Panc1 (cell line): ENCODE data around the gene CFAP57. TPM values are rescaled to one million over a fixed set of nuclear protein-coding genes. Genes with fewer than 3 reads are reported as not detected.

ENCODE experiments used
- ATAC-seq: fragments of 200-7000 bp; cut with Tn5 transposase; 2 replicates; pipeline ENCODE4 v1.9.1; 2020; ENCODE audit warnings: mild to moderate bottlenecking, moderate library complexity
- BruUV-seq: library from RNA; stranded (reverse); fragments of 400-500 nt; replicated peaks from 2 replicates; lab custom pipeline; 2021; lab: Mats Ljungman, UMichigan
- CTCF ChIA-PET: fragments of 300-600 bp; sonication (Branson Sonifier 250); formaldehyde crosslinking; loops from one replicate; lab custom pipeline; 2022; ENCODE audit warnings: antibody characterized with exemption; lab: Charles Lee
- POLR2A ChIA-PET: fragments of 300-600 bp; sonication (Branson Sonifier 250); formaldehyde crosslinking; loops from one replicate; lab custom pipeline; 2022; ENCODE audit warnings: antibody characterized with exemption; lab: Charles Lee
- DNase-seq: peaks from one replicate; pipeline ENCODE4 v3.0.0-alpha.2; 2010; ENCODE audit warnings: low read depth, low spot score
- H3K27ac ChIP-seq: 2 replicates; pipeline ENCODE4 v1.5.1; 2011; ENCODE audit warnings: mild to moderate bottlenecking, low read length, inconsistent platforms
- H3K27me3 ChIP-seq: fragments of 200-500 bp; sonication (Bioruptor generic); 2 replicates; pipeline ENCODE4 v1.6.0; 2014; ENCODE audit warnings: low read length, inconsistent platforms; ENCODE audit not compliant: control insufficient read depth, insufficient read depth
- H3K36me3 ChIP-seq: fragments of 200-500 bp; sonication (Bioruptor generic); 2 replicates; pipeline ENCODE4 v1.5.1; 2014; ENCODE audit warnings: inconsistent platforms, mild to moderate bottlenecking, low read length, moderate library complexity; ENCODE audit not compliant: control insufficient read depth, insufficient read depth
- H3K4me1 ChIP-seq: 2 replicates; pipeline ENCODE4 v1.5.1; 2011; ENCODE audit warnings: inconsistent platforms, mild to moderate bottlenecking, low read length, moderate library complexity; ENCODE audit not compliant: control insufficient read depth, insufficient read depth
- H3K4me3 ChIP-seq, 2 experiments: 2 replicates each; pipeline ENCODE4 v1.5.1; 2011 to 2012; ENCODE audit warnings: low read depth in 2 of 2, low read length in 2 of 2, mild to moderate bottlenecking in 2 of 2, inconsistent platforms in 1 of 2, moderate library complexity in 1 of 2
- H3K9me3 ChIP-seq: fragments of 200-500 bp; sonication (Bioruptor generic); 2 replicates; pipeline ENCODE4 v1.5.1; 2014; ENCODE audit warnings: low read depth, mild to moderate bottlenecking, inconsistent platforms, low read length, moderate library complexity; ENCODE audit not compliant: control insufficient read depth, insufficient read depth
- CTCF ChIP-seq: fragments of 450-650 bp; IDR thresholded peaks from 2 replicates; pipeline ENCODE4 v1.5.1; 2017; ENCODE audit warnings: mild to moderate bottlenecking
- POLR2AphosphoS5 ChIP-seq: IDR thresholded peaks from 2 replicates; pipeline ENCODE4 v1.6.1; 2012; ENCODE audit warnings: mild to moderate bottlenecking, low read depth, low read length, moderate library complexity
- SIN3A ChIP-seq: IDR thresholded peaks from 2 replicates; pipeline ENCODE4 v1.6.1; 2012; ENCODE audit warnings: low read depth, mild to moderate bottlenecking, low read length, moderate library complexity, borderline replicate concordance; ENCODE audit not compliant: insufficient read depth
- TCF7L2 ChIP-seq: IDR thresholded peaks from 2 replicates; pipeline ENCODE4 v1.6.1; 2011; ENCODE audit warnings: mild to moderate bottlenecking, low read depth, low read length, inconsistent platforms
- in situ Hi-C: cut with HindIII; loops from 2 replicates; pipeline ENCODE4 v1.10.0; 2016; ENCODE audit warnings: low sequenced_read_pairs, low pct_unique_long_range_greater_than_20kb
- intact Hi-C: fragments of 100-400 bp; cut with micrococcal nuclease; formaldehyde crosslinking; loops from one replicate; pipeline ENCODE4 v1.10.0; 2022; ENCODE audit not compliant: unreplicated experiment
- total RNA-seq: library from RNA; stranded (reverse); gene quantifications from one replicate; pipeline ENCODE4 v1.2.1, GENCODE V29; 2021; ENCODE audit not compliant: unreplicated experiment
- TF ChIP-seq, protein P1 (sequence below), 2 experiments: IDR thresholded peaks; 2 replicates each; pipeline ENCODE4 v1.6.1; 2011 to 2012; ENCODE audit warnings: low read depth in 2 of 2, control low read depth in 1 of 2, low read length in 1 of 2, mild to moderate bottlenecking in 1 of 2, moderate library complexity in 1 of 2; ENCODE audit not compliant: insufficient read depth in 1 of 2

CFAP57 gene
- total RNA-seq, 1 experiment from 2014 or later, result 0.69 TPM

DNA sequence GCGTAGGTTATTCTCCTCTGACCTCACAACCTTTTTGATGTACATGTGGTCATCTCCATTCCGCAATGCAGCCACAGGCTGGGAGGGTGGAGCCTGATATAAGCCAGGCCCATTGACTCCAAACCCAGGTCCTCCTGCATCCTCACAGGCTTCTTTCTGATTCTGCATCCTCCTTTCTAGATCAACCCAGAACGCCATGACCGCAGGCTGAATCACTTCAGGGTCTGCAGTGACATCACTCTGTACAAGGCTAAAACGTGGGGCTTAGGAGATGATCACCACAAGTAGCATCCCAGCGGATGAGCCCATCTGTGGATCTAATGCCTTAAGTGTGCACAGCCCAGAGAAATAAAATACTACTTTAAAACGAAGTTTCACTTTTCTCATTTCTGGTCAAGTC, 16.1 kb upstream of the CFAP57 start:
- ChIA-PET POLR2A (no interaction called here), CTCF (no interaction called here)
- Histone ChIP-seq H3K36me3 (no peaks in the 10 kb centered on the region), H3K9me3 (no peaks in the 10 kb centered on the region), H3K4me3 (no peak overlapping the region), H3K27me3 (no peaks in the 10 kb centered on the region), H3K27ac (no peak overlapping the region), H3K4me1 (no peaks in the 10 kb centered on the region)
- BruUV-seq, result no TSS peak
- peak; percentile 22; the same call in 1 of the 2 replicates for ATAC-seq
- TF ChIP-seq CTCF (no peak), TCF7L2 (no peak), POLR2AphosphoS5 (no peak)
- TF ChIP-seq, protein P1, sequence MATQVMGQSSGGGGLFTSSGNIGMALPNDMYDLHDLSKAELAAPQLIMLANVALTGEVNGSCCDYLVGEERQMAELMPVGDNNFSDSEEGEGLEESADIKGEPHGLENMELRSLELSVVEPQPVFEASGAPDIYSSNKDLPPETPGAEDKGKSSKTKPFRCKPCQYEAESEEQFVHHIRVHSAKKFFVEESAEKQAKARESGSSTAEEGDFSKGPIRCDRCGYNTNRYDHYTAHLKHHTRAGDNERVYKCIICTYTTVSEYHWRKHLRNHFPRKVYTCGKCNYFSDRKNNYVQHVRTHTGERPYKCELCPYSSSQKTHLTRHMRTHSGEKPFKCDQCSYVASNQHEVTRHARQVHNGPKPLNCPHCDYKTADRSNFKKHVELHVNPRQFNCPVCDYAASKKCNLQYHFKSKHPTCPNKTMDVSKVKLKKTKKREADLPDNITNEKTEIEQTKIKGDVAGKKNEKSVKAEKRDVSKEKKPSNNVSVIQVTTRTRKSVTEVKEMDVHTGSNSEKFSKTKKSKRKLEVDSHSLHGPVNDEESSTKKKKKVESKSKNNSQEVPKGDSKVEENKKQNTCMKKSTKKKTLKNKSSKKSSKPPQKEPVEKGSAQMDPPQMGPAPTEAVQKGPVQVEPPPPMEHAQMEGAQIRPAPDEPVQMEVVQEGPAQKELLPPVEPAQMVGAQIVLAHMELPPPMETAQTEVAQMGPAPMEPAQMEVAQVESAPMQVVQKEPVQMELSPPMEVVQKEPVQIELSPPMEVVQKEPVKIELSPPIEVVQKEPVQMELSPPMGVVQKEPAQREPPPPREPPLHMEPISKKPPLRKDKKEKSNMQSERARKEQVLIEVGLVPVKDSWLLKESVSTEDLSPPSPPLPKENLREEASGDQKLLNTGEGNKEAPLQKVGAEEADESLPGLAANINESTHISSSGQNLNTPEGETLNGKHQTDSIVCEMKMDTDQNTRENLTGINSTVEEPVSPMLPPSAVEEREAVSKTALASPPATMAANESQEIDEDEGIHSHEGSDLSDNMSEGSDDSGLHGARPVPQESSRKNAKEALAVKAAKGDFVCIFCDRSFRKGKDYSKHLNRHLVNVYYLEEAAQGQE (IDR thresholded peaks at IDR 0.05; ENCODE audit: insufficient read depth in 1 of 2, low read depth in 2 of 2, low read length in 1 of 2), result no peak
- in situ Hi-C loops (no loop called here), intact Hi-C loops (no loop called here)
- DNase-seq, result no peak

GRCh38 chr1:43165162-43165561, 7.0 kb upstream of the CFAP57 start:
- Histone ChIP-seq H3K4me1 (no peaks in the 10 kb centered on the region; the same call in 1 of the 2 replicates), H3K27me3 (no peaks in the 10 kb centered on the region), H3K4me3 (no peak overlapping the region), H3K9me3 (no peaks in the 10 kb centered on the region), H3K27ac (no peak overlapping the region), H3K36me3 (peaks cover 31% of the 10 kb centered on the region)
- intact Hi-C loops (no loop called here), in situ Hi-C loops (no loop called here)
- POLR2A ChIA-PET, result no interaction called here
- ATAC-seq (no peak), DNase-seq (no peak)
- CTCF ChIA-PET, result no interaction called here
- no TSS peak for BruUV-seq
- TF ChIP-seq POLR2AphosphoS5, result no peak
- TF ChIP-seq CTCF, result no peak
- no peak for TF ChIP-seq TCF7L2
- no peak for TF ChIP-seq SIN3A
- TF ChIP-seq, protein P1 (IDR thresholded peaks at IDR 0.05; ENCODE audit: insufficient read depth in 1 of 2, low read depth in 2 of 2, low read length in 1 of 2), result no peak
